ENCODE measurements around the gene CCDC121. TPM values are rescaled to one million over a fixed set of nuclear protein-coding genes. Genes with fewer than 3 reads are reported as not detected.
"Not testable (repeated sequence)": the region's sequence is repeated elsewhere in the genome, so short reads cannot be mapped to it uniquely, and the experiment has no call there.

Gene CCDC121
- total RNA-seq, 3 donors from 2014 or later (not counting 1 experiment from before 2014, with no cell fraction given): 0.25 to 0.58 (median 0.42) TPM

DNA sequence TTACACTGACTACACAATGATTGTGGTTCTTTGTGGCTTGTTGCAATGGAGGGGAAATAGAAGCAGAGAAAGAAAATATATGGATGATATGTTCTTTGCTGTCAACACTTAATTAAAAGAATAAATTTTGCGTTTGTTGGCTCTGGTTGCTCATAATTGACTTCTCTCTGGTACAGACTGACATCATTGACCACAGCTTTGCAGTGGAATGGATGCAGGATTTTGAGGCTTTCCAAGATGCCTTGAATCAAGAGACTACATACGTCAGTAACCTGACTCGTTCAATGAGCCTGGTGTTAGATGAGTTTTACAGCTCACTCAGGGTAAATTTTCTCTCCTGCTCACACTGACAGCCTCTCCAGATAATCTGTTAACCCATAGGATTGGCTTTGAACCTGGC is 9.9 kb upstream of the CCDC121 start:
- H3K4me3 Mint-ChIP-seq: no peak overlapping the region
- intact Hi-C loops (cut with micrococcal nuclease): no loop called here
- peak overlapping the region in 1 of 2 donors; percentile 57 for H3K27ac Mint-ChIP-seq
- Histone ChIP-seq H3K9me3 (ENCODE audit: control insufficient read depth, insufficient read depth, low read length) (no peaks in the 10 kb centered on the region), H3K27ac (ENCODE audit: low read length) (no peak overlapping the region), H3K36me3 (ENCODE audit: control insufficient read depth, insufficient read depth, low read length) (peaks cover 79% of the 10 kb centered on the region), H3K4me1 (ENCODE audit: control insufficient read depth, insufficient read depth, low read length) (no peaks in the 10 kb centered on the region), H3K4me3 (ENCODE audit: low read length) (no peak overlapping the region), H3K27me3 (ENCODE audit: control insufficient read depth, insufficient read depth, low read length) (no peaks in the 10 kb centered on the region)
- DNase-seq (no peak), ATAC-seq (no peak)
- H3K9me3 Mint-ChIP-seq: no peaks in the 10 kb centered on the region
- no peaks in the 10 kb centered on the region for H3K27me3 Mint-ChIP-seq (ENCODE audit: low read depth in 2 of 2)
- 90% methylated on average over 3 of the region's 3 CpGs for WGBS (ENCODE audit: insufficient coverage)
- TF ChIP-seq, protein P1, sequence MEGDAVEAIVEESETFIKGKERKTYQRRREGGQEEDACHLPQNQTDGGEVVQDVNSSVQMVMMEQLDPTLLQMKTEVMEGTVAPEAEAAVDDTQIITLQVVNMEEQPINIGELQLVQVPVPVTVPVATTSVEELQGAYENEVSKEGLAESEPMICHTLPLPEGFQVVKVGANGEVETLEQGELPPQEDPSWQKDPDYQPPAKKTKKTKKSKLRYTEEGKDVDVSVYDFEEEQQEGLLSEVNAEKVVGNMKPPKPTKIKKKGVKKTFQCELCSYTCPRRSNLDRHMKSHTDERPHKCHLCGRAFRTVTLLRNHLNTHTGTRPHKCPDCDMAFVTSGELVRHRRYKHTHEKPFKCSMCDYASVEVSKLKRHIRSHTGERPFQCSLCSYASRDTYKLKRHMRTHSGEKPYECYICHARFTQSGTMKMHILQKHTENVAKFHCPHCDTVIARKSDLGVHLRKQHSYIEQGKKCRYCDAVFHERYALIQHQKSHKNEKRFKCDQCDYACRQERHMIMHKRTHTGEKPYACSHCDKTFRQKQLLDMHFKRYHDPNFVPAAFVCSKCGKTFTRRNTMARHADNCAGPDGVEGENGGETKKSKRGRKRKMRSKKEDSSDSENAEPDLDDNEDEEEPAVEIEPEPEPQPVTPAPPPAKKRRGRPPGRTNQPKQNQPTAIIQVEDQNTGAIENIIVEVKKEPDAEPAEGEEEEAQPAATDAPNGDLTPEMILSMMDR (IDR thresholded peaks at IDR 0.05): no peak
- peaks cover 50% of the 10 kb centered on the region for H3K36me3 Mint-ChIP-seq
- peaks cover 10 to 15% of the 10 kb centered on the region in 2 donors for H3K4me1 Mint-ChIP-seq

DNA sequence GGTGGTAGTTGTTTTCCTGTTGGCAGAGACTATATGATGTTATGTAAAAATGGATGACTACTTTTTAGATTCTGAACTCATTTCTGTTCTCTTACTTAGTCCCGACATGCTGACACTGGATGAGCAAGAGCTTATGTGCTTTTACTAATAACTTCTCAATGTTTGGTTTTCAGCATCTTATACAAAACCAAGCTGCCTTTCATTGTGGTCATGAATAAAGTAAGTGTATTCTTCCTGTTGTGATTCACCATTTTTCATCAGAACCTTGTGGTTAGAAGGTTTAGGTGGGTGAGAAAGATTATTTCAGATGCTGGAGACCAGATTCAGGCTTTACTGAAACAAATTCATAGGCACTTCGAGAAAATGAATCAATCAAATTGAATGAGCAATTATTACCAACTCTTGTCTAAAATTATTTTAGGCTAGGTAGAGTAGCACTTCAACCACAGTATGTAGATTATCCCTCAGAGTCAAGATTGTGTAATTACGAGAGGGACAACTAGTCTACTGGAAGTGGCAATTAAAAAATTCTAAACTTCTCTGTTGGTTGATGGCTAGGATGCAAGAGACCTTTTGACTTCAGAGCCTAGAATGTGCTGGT is 9.3 kb upstream of the CCDC121 start:
- ATAC-seq (peak in 2 of 3 donors; percentile 57 to 64), DNase-seq (peak in 1 of 2 donors; percentile 31)
- H3K27me3 ChIP-seq (ENCODE audit: control insufficient read depth, insufficient read depth, low read length): no peaks in the 10 kb centered on the region
- H3K36me3 ChIP-seq (ENCODE audit: control insufficient read depth, insufficient read depth, low read length): peaks cover 78% of the 10 kb centered on the region
- Mint-ChIP-seq H3K9me3 (no peaks in the 10 kb centered on the region), H3K36me3 (peaks cover 50% of the 10 kb centered on the region), H3K4me3 (peak overlapping the region; percentile 25), H3K4me1 (peaks cover 10 to 15% of the 10 kb centered on the region in 2 donors), H3K27ac (peak overlapping the region; percentile 36 to 57), H3K27me3 (ENCODE audit: low read depth in 2 of 2) (no peaks in the 10 kb centered on the region)
- no peaks in the 10 kb centered on the region for H3K9me3 ChIP-seq (ENCODE audit: control insufficient read depth, insufficient read depth, low read length)
- 50% methylated on average over 1 of the region's 3 CpGs for WGBS (ENCODE audit: insufficient coverage)
- TF ChIP-seq, protein P1 (IDR thresholded peaks at IDR 0.05): no peak
- intact Hi-C loops (cut with micrococcal nuclease): no loop called here
- H3K4me1 ChIP-seq (ENCODE audit: control insufficient read depth, insufficient read depth, low read length): no peaks in the 10 kb centered on the region
- no peak overlapping the region for H3K4me3 ChIP-seq (ENCODE audit: low read length)
- H3K27ac ChIP-seq (ENCODE audit: low read length): no peak overlapping the region

DNA sequence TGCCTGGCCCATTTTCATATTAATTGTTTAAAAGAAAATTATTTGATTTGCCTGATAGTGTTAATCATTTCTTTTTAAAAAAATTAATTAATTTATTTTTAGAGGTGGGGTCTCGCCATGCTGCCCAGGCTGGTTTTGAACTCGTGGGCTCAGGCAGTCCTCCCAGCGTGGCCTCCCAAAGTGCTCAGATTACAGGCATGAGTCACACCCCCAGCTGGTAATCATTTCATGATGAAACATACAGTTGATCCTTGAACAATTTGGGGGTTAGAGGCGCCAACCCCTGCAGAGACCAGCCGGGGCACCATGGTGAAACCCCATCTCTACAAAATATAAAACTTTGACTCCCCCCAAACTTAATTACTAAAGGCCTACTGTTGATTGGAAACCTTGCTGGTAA is 8.0 kb upstream of the CCDC121 start:
- intact Hi-C loops (cut with micrococcal nuclease): no loop called here
- no peak overlapping the region for H3K4me3 Mint-ChIP-seq
- H3K9me3 Mint-ChIP-seq: no peaks in the 10 kb centered on the region
- H3K27me3 Mint-ChIP-seq (ENCODE audit: low read depth in 2 of 2): no peaks in the 10 kb centered on the region
- Histone ChIP-seq H3K27ac (ENCODE audit: low read length) (no peak overlapping the region), H3K27me3 (ENCODE audit: control insufficient read depth, insufficient read depth, low read length) (no peaks in the 10 kb centered on the region), H3K36me3 (ENCODE audit: control insufficient read depth, insufficient read depth, low read length) (peaks cover 78% of the 10 kb centered on the region), H3K9me3 (ENCODE audit: control insufficient read depth, insufficient read depth, low read length) (no peaks in the 10 kb centered on the region), H3K4me1 (ENCODE audit: control insufficient read depth, insufficient read depth, low read length) (no peaks in the 10 kb centered on the region), H3K4me3 (ENCODE audit: low read length) (no peak overlapping the region)
- no peak overlapping the region for H3K27ac Mint-ChIP-seq
- 91% methylated on average over 5 of the region's 5 CpGs for WGBS (ENCODE audit: insufficient coverage)
- ATAC-seq: no peak
- DNase-seq: no peak
- TF ChIP-seq, protein P1 (IDR thresholded peaks at IDR 0.05): no peak
- peaks cover 54% of the 10 kb centered on the region for H3K36me3 Mint-ChIP-seq
- peaks cover 10 to 15% of the 10 kb centered on the region in 2 donors for H3K4me1 Mint-ChIP-seq

DNA sequence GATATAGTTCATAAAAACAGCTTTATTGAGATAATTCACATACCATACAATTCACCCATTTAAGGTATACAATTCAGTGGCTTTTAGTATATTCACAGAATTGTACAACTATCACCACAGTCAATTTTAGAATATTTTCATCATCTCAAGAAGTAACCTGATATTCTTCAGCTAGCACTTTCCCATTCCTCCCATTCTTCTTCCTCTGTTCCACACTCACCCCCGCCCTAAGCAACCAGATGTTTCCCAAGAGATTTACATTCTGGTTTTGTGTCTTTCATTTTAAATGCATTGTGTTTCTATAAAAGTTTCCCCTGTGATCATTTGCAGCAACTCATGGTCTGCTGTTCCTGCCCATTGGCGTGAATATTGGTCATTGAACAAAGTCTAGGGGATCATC is 5.5 kb upstream of the CCDC121 start:
- no peak for ATAC-seq
- Histone ChIP-seq H3K27me3 (ENCODE audit: control insufficient read depth, insufficient read depth, low read length) (no peaks in the 10 kb centered on the region), H3K36me3 (ENCODE audit: control insufficient read depth, insufficient read depth, low read length) (peaks cover 69% of the 10 kb centered on the region), H3K27ac (ENCODE audit: low read length) (no peak overlapping the region), H3K4me1 (ENCODE audit: control insufficient read depth, insufficient read depth, low read length) (peaks cover 7% of the 10 kb centered on the region), H3K4me3 (ENCODE audit: low read length) (no peak overlapping the region), H3K9me3 (ENCODE audit: control insufficient read depth, insufficient read depth, low read length) (no peaks in the 10 kb centered on the region)
- TF ChIP-seq, protein P1 (IDR thresholded peaks at IDR 0.05): no peak
- no peak overlapping the region for H3K4me3 Mint-ChIP-seq
- peaks cover 10 to 25% of the 10 kb centered on the region in 2 donors for H3K4me1 Mint-ChIP-seq
- no peaks in the 10 kb centered on the region for H3K9me3 Mint-ChIP-seq
- H3K36me3 Mint-ChIP-seq: peaks cover 46% of the 10 kb centered on the region
- no peak for DNase-seq
- WGBS (ENCODE audit: insufficient coverage): 97% methylated on average over 2 of the region's 2 CpGs
- H3K27ac Mint-ChIP-seq: no peak overlapping the region
- no peaks in the 10 kb centered on the region for H3K27me3 Mint-ChIP-seq (ENCODE audit: low read depth in 2 of 2)
- intact Hi-C loops (cut with micrococcal nuclease): no loop called here

DNA sequence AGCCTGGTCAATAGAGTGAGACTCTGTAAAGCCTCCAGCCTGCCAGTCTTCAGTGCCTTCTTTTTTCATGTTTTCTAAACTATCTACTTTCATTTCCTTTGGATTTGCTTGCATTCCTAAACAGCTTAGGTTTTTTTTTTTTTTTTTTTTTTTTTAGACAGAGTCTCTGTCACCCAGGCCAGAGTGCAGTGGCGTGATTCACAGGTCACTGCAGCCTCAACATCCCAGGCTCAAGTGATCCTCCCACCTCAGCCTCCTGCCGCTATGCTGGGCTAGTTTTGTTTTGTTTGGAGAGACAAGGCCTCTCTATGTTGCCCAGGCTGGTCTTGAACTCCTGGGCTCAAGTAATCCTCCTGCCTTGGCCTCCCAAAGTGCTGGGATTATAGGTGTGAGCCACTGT is 1.4 kb upstream of the CCDC121 start:
- H3K9me3 Mint-ChIP-seq; H3K27me3 Mint-ChIP-seq (ENCODE audit: low read depth in 2 of 2); DNase-seq; H3K27me3 ChIP-seq (ENCODE audit: control insufficient read depth, insufficient read depth, low read length); H3K27ac ChIP-seq (ENCODE audit: low read length); intact Hi-C loops (cut with micrococcal nuclease); ATAC-seq; H3K9me3 ChIP-seq (ENCODE audit: control insufficient read depth, insufficient read depth, low read length); H3K4me3 ChIP-seq (ENCODE audit: low read length): not testable (repeated sequence)
- peaks cover 13% of the 10 kb centered on the region for H3K4me1 ChIP-seq (ENCODE audit: control insufficient read depth, insufficient read depth, low read length)
- Mint-ChIP-seq H3K27ac (peak overlapping the region in 1 of 2 donors; percentile 61), H3K36me3 (peaks cover 23% of the 10 kb centered on the region), H3K4me1 (peaks cover 13 to 20% of the 10 kb centered on the region in 2 donors), H3K4me3 (peak overlapping the region; percentile 62)
- WGBS (ENCODE audit: insufficient coverage): 100% methylated on average over 1 of the region's 2 CpGs
- peaks cover 41% of the 10 kb centered on the region for H3K36me3 ChIP-seq (ENCODE audit: control insufficient read depth, insufficient read depth, low read length)

Data from natural killer cell (primary cell).